Liver (tissue), 3 donors: ENCODE results near the gene GPR32.

Experiments
- CTCF ChIP-seq: fragments of 150-350 bp; IDR thresholded peaks from 2 replicates; pipeline ENCODE4 v1.5.1; 2017; ENCODE audit warnings: improper control_type of control experiment, low read depth, low read length; ENCODE audit not compliant: missing input control
- FOXA1 ChIP-seq: IDR thresholded peaks from 2 replicates; pipeline ENCODE4 v1.6.1; 2016; ENCODE audit warnings: antibody characterized with exemption
- GABPA ChIP-seq, 2 donors: IDR thresholded peaks in 1 of 2; conservative IDR thresholded peaks in 1 of 2; 2 replicates each; pipeline ENCODE4 v1.6.1; 2016; ENCODE audit warnings: antibody characterized with exemption in 2 of 2, mild to moderate bottlenecking in 1 of 2, moderate library complexity in 1 of 2
- HNF4G ChIP-seq: IDR thresholded peaks from 2 replicates; pipeline ENCODE4 v1.6.1; 2016; ENCODE audit warnings: antibody characterized with exemption
- JUND ChIP-seq, 2 donors: IDR thresholded peaks; 2 replicates each; pipeline ENCODE4 v1.6.1; 2016; ENCODE audit warnings: antibody characterized with exemption in 2 of 2
- RAD21 ChIP-seq, 2 donors: IDR thresholded peaks; 2 replicates each; pipeline ENCODE4 v1.6.1; 2016; ENCODE audit warnings: antibody characterized with exemption in 2 of 2, mild to moderate bottlenecking in 2 of 2
- RXRA ChIP-seq, 2 donors: IDR thresholded peaks; 2 replicates each; pipeline ENCODE4 v1.6.1; 2017 to 2018; ENCODE audit warnings: antibody characterized with exemption in 2 of 2, mild to moderate bottlenecking in 1 of 2
- SP1 ChIP-seq: IDR thresholded peaks from 2 replicates; pipeline ENCODE4 v1.6.1; 2018; ENCODE audit warnings: antibody characterized with exemption, mild to moderate bottlenecking
- TAF1 ChIP-seq: conservative IDR thresholded peaks from 2 replicates; pipeline ENCODE4 v1.6.1; 2016; ENCODE audit warnings: antibody characterized with exemption, mild to moderate bottlenecking
- YY1 ChIP-seq: IDR thresholded peaks from 2 replicates; pipeline ENCODE4 v1.6.1; 2016; ENCODE audit warnings: antibody characterized with exemption, mild to moderate bottlenecking
- ZBTB33 ChIP-seq: IDR thresholded peaks from 2 replicates; pipeline ENCODE4 v1.6.1; 2016; ENCODE audit warnings: antibody characterized with exemption
- TF ChIP-seq, protein P1 (sequence below): IDR thresholded peaks from 2 replicates; pipeline ENCODE4 v1.6.1; 2016; ENCODE audit warnings: antibody characterized with exemption, mild to moderate bottlenecking
- TF ChIP-seq, protein P2 (sequence below): IDR thresholded peaks from 2 replicates; pipeline ENCODE4 v1.6.1; 2016; ENCODE audit warnings: antibody characterized with exemption
- donor health status: healthy.
- donor health status: healthy.

DNA sequence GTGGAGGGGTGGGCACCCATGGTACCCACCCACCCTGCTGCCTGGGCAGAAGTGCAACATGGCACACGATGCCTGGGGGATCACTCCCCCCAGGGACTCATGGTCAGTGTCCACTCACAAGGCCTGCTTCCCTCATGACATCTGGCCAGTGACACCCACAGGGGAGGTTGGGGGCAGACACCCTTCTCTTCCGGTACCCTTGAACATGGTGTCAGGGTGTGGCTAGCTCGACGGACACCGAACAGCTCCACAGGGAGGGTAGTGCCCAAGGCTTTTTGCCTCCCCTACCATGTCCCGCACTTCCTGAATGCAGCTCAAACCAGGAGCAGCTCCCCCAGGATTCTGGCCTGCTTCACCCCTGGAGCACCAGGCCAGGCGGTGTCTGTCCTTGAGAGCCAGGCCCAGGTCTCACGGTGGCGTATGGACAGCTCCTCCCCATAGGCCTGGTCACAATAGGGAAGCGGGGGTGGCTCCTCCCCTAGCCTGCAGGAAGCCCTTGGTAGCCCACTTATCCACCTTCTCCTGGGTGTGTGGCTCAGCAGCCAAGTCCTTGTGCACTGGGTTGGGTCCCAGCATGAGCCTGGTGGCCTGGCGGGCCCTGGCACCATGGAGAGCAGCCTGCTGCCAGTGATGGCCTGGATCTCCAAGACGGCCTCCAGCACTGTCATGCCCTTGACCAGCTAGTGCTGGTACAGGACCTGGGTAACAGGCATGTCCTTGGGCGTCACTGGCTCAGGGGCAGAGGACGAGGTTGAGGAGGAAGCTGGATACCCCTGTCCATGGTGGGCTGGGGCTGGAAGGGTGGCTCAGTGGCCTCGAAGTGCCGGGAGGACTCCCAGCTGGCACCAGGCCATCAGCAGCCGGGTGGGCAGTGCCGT lies 27.8 kb downstream of the GPR32 start:
- TF ChIP-seq CTCF (no peak), JUND (IDR thresholded peaks at IDR 0.05) (no peak), YY1 (no peak), RXRA (IDR thresholded peaks at IDR 0.05) (no peak), GABPA (IDR thresholded peaks at IDR 0.05 in 1 of 2, conservative IDR thresholded peaks at IDR 0.05 in 1 of 2) (no peak), HNF4G (no peak), RAD21 (IDR thresholded peaks at IDR 0.05) (no peak), SP1 (no peak), TAF1 (no peak), ZBTB33 (no peak), FOXA1 (no peak)
- TF ChIP-seq, protein P1, sequence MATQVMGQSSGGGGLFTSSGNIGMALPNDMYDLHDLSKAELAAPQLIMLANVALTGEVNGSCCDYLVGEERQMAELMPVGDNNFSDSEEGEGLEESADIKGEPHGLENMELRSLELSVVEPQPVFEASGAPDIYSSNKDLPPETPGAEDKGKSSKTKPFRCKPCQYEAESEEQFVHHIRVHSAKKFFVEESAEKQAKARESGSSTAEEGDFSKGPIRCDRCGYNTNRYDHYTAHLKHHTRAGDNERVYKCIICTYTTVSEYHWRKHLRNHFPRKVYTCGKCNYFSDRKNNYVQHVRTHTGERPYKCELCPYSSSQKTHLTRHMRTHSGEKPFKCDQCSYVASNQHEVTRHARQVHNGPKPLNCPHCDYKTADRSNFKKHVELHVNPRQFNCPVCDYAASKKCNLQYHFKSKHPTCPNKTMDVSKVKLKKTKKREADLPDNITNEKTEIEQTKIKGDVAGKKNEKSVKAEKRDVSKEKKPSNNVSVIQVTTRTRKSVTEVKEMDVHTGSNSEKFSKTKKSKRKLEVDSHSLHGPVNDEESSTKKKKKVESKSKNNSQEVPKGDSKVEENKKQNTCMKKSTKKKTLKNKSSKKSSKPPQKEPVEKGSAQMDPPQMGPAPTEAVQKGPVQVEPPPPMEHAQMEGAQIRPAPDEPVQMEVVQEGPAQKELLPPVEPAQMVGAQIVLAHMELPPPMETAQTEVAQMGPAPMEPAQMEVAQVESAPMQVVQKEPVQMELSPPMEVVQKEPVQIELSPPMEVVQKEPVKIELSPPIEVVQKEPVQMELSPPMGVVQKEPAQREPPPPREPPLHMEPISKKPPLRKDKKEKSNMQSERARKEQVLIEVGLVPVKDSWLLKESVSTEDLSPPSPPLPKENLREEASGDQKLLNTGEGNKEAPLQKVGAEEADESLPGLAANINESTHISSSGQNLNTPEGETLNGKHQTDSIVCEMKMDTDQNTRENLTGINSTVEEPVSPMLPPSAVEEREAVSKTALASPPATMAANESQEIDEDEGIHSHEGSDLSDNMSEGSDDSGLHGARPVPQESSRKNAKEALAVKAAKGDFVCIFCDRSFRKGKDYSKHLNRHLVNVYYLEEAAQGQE: no peak
- TF ChIP-seq, protein P2, sequence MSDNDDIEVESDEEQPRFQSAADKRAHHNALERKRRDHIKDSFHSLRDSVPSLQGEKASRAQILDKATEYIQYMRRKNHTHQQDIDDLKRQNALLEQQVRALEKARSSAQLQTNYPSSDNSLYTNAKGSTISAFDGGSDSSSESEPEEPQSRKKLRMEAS: no peak
